RCC 7860 (cell line): ENCODE results near the gene KBTBD13.
"Not testable (repeated sequence)": the region's sequence is repeated elsewhere in the genome, so short reads cannot be mapped to it uniquely, and the experiment has no call there.

ENCODE experiments used
- DNase-seq: peaks from one replicate; pipeline ENCODE4 v3.0.0-alpha.2; 2015; ENCODE audit warnings: low spot score
- FAIRE-seq: peaks from 2 replicates; lab custom pipeline; 2012; peaks lifted over from hg19 to GRCh38; lab: Jason Lieb, UNC

KBTBD13 gene

GRCh38 chr15:65087411-65087810 is 10.9 kb downstream of the KBTBD13 start:
- DNase-seq, result no peak
- no peak for FAIRE-seq

GRCh38 chr15:65087873-65088642 is 11.5 kb downstream of the KBTBD13 start:
- no peak for FAIRE-seq
- DNase-seq, result no peak

GRCh38 chr15:65088643-65089021 is 12.1 kb downstream of the KBTBD13 start:
- FAIRE-seq, result no peak
- no peak for DNase-seq

- DNase-seq (no peak), FAIRE-seq (no peak)
These were observed 12.8 kb downstream of the KBTBD13 start for GRCh38 chr15:65089206-65089824.

GRCh38 chr15:65091946-65092770 is 15.6 kb downstream of the KBTBD13 start:
- FAIRE-seq (no peak), DNase-seq (no peak)

- FAIRE-seq (no peak), DNase-seq (no peak)
These were observed 16.6 kb downstream of the KBTBD13 start for GRCh38 chr15:65092911-65093792.

GRCh38 chr15:65093793-65094170 is 17.2 kb downstream of the KBTBD13 start:
- not testable (repeated sequence) for DNase-seq, FAIRE-seq

GRCh38 chr15:65094294-65094995 is 17.9 kb downstream of the KBTBD13 start:
- DNase-seq, result no peak
- FAIRE-seq, result no peak

GRCh38 chr15:65095011-65095746 is 18.6 kb downstream of the KBTBD13 start:
- FAIRE-seq, result no peak

GRCh38 chr15:65095747-65096104 is 19.2 kb downstream of the KBTBD13 start:
- DNase-seq, result no peak
- no peak for FAIRE-seq

More at GRCh38 chr15:65095011-65095746, 18.6 kb downstream of the KBTBD13 start:
- no peak for DNase-seq

GRCh38 chr15:65096481-65097385 is 20.2 kb downstream of the KBTBD13 start:
- no peak for DNase-seq

GRCh38 chr15:65097651-65098263 is 21.2 kb downstream of the KBTBD13 start:
- DNase-seq, result no peak
- FAIRE-seq, result no peak

More at GRCh38 chr15:65096481-65097385, 20.2 kb downstream of the KBTBD13 start:
- no peak for FAIRE-seq

GRCh38 chr15:65099336-65099735 is 22.8 kb downstream of the KBTBD13 start:
- FAIRE-seq (no peak), DNase-seq (no peak)

GRCh38 chr15:65099801-65100200 is 23.3 kb downstream of the KBTBD13 start:
- not testable (repeated sequence) for FAIRE-seq

GRCh38 chr15:65100442-65100841 is 23.9 kb downstream of the KBTBD13 start:
- DNase-seq, result no peak
- FAIRE-seq, result no peak

More at GRCh38 chr15:65099801-65100200, 23.3 kb downstream of the KBTBD13 start:
- DNase-seq, result not testable (repeated sequence)

- DNase-seq, result no peak
- no peak for FAIRE-seq
These were observed 24.9 kb downstream of the KBTBD13 start for GRCh38 chr15:65101411-65101890.

- DNase-seq, result no peak
- no peak for FAIRE-seq
These were observed 25.6 kb downstream of the KBTBD13 start for GRCh38 chr15:65101891-65102708.
